NCI-H2227 (cell line): ENCODE results near the gene KRT32.
"Not testable (repeated sequence)": the region's sequence is repeated elsewhere in the genome, so short reads cannot be mapped to it uniquely, and the experiment has no call there.

Experiments used
- DNase-seq: peaks from one replicate; lab custom pipeline; 2025; ENCODE audit not compliant: unreplicated experiment; lab: John Stamatoyannopoulos, UW

Gene KRT32

DNA sequence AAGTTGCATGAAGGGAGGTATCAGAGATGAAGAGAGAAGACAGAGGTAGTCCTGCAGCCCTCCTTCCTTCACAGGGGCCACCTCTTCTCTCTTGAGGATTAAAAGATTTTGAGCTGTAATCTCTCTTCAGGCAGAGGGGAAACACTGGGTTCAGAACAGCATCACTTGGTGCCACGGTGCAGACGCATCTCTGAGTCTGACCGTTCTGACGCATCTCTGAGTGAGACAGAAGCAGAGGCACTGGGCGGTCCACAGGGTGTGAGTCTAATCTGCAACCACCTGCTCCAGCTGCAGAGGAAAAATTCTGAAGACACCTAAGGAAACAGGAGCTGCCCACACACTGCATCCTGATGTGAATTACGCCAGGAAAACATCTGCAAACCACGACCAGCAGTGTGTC is 37.5 kb downstream of the KRT32 start:
- DNase-seq = no peak

DNA sequence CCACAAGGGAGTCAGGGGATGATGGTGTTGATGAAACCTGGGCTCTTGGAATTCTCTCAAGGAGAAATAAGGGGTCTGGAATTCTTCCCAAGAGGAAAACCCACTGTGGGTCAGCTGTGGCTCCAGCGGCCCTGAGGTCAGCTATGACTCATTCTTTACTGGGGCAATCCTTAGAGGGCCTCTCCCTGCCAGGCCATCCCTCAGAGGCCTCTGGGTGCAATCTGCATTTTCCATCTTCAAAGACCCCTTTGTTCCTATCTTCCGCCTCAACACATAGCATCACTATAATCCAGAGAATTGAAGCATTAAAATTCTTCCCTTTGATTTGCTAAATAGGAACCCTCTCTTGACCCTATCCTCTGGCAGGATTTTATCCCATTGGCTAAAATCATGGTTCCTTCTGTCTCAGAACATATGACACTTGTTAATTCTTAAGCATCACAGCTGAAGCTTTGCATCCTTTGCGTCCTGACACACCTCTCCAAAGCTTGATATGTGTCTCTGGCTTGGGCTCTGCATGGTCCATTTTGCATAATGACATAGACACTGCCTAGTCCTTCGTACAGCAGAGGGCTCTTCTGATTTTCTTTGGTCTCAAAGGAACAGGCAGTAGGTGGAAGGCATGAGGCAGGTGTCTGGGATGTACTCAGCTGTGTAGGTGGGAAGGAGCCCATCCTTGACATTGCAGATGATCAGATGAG is 38.4 kb downstream of the KRT32 start:
- DNase-seq = no peak

DNA sequence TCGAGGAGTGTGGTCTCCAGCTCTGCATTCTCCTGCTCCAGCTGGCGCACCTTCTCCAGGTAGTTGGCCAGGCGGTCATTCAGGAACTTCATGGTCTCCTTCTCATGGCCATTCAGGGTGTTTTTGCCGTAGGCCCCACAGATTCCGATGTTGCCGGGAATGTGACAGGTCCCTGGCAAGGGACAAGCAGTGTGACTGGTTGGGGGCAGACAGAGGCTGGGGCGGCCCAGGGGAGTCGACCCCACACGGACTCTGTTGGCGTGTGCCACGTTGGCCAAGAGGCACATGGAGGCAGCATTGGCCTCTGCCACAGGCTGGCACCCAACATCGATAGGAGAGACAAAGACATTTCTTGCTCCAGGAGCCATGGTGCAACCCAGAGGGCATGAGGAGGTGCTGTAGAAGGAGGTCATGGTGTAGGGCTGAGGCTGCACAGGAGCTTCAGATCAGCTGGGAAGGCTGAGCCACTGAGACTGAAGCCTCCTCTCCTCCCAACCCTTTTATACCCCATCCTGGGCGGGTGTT is 43.0 kb downstream of the KRT32 start, which contains the start of gene KRT37:
TSS of gene KRT37 (minus strand) at position 475 of the 525 bp plus-strand sequence. CDS start at position 413, 62 bp downstream.
- DNase-seq = no peak

GRCh38 chr17:41422586-41422985 is 44.6 kb downstream of the KRT32 start:
- not testable (repeated sequence) for DNase-seq

DNA sequence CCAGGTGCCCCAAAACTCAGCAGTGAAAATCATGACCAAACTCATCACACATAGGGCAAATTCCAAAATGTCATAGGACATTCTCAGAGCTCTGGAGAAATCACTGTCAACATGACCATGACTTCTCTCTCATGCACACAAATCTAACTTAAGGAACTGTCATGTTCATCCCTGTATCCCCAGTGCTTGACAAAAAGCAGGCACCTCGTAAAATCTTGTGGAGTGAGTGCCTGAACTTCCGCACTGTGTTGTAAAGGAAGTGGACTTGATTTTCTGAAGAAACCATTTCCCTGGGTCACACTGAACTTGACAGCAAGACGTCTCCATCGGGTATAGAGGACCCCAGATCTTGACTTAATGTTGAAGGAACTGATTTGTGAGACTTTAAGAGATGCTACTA is 45.6 kb downstream of the KRT32 start:
- no peak for DNase-seq

DNA sequence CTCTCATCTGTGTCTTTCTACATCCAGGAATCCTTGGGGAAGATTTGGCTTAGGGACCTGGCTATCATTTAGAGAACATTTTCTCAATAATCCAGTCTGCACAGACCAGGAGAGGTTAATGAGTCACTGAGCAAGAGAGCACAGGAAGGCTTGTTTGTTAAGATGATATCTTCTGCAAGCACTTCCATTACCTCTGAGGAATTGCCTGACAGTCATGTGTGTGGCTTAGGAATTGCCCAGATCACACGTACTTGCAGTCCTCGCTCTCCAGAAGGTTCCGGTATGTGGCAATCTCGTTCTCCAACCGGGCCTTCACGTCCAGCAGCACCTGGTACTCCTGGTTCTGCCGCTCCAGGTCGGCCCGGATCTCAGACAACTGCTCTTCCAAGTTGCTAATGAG is 46.1 kb downstream of the KRT32 start:
- no peak for DNase-seq

DNA sequence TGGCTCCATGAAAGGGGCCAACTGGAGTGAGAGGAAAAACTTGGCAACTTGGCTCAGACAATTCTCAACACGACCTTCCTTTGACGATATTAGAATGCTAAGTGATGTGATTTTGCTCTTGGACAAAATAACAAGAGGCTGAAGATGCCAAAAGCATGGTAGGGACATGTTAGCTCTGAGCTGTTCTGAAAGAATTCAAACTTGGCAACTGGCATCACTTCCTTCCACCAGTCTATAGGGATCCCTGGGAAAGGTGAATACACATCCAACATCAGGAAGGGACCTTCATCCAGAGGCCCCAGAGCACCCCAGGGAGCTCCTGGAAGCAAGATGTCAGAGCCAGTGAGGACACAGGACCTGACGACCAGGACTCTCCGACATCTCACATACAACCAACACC is 47.1 kb downstream of the KRT32 start:
- no peak for DNase-seq

DNA sequence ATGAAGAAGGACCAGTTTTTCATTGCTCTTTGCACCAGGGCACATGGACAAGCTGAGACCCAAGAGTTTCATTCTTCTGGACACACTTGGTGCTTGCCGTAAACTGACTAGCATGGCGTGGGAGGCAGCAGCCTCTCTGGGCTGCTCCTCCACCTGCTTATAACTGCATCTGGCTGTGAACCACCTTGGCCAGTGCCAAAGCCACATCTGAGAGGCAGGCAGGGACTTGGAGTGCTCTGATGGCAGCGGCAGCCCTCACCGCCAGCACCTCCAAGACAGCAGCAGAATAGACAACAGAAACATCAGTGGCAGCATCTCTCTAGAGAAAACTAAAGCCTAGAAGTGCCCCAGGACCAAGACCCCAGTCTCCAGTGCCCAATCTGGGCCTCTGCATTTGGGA is 47.5 kb downstream of the KRT32 start:
- no peak for DNase-seq

DNA sequence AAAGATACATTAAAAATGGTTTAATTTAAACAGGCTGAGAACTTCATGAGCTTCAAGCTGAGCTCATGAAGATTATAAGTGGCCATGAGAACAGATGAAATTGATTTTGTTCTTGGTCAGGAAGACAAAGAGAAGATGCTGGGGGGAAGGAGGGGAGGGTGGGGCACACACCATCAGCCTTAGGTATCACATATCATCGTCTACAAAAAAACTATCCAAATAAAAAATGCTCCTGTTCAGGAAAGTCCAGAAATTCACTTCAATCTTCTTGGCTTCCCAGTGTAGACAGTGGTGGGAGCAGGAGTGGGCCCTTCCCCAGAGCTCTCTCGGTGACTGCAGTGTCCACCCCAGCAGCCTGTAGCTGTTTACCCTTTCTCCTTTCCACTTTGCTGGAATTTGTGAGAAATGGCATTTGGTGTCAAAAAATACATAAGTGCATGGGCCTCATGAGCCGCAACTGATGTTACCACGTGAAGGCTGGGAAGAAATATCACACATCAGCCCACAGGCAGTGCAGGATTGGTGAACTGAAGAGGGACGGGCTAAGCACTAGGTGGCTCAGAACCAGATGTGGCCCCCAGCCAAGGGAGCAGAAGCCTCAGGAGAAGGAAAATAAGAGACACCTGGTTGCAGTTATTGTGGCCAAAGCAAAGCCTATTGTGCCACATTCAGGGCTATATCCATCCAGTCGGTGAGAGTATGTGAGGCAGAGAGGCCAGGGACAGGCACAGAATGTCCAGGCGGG is 48.9 kb downstream of the KRT32 start:
- DNase-seq = no peak

GRCh38 chr17:41417576-41418015 is 49.6 kb downstream of the KRT32 start:
- DNase-seq = no peak

GRCh38 chr17:41417127-41417526 is 50.1 kb downstream of the KRT32 start:
- DNase-seq = no peak

GRCh38 chr17:41416479-41416878 is 50.7 kb downstream of the KRT32 start:
- DNase-seq = no peak

GRCh38 chr17:41415833-41416335 is 51.3 kb downstream of the KRT32 start:
- no peak for DNase-seq

GRCh38 chr17:41415411-41415810 is 51.8 kb downstream of the KRT32 start:
- no peak for DNase-seq

DNA sequence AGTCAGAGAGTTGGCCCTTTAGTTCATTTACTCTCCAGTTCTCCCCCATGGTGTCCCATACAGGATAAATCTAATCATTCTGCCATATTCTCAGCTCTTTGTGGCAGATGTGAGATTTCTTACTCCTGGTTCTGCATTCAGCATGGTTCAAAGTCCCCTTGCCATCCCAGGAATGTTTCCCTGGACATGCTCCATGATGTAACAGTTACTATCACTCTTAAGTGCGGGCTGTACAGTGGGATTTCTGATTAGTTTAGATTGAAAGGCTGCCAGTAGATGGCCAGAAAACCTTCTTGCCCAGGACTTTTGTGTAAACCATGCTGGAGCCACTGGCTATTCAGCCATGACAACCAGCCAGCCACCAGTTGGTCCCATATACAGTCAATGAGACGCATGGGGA is 53.2 kb downstream of the KRT32 start:
- no peak for DNase-seq

GRCh38 chr17:41413353-41413957 is 53.7 kb downstream of the KRT32 start:
- no peak for DNase-seq

- DNase-seq = no peak
These were observed 55.9 kb downstream of the KRT32 start for GRCh38 chr17:41411072-41411840.
